GM23338 (cell line): ENCODE measurements around the gene AMBRA1. TPM values are rescaled to one million over a fixed set of nuclear protein-coding genes. Genes with fewer than 3 reads are reported as not detected.

ENCODE experiments used
- ATAC-seq: fragments of 200-7000 bp; cut with Tn5 transposase; 3 replicates; pipeline ENCODE4 v1.9.1; 2020
- DNase-seq: peaks from one replicate; pipeline ENCODE4 v3.0.0-alpha.2; 2015; ENCODE audit warnings: low spot score
- H2AFZ ChIP-seq: fragments of 200-600 bp; sonication (generic); 2 replicates; pipeline ENCODE4 v1.8.0; 2016; ENCODE audit warnings: antibody characterized with exemption, mild to moderate bottlenecking, moderate library complexity
- H3F3A ChIP-seq: fragments of 200-600 bp; sonication (generic); replicated peaks from 2 replicates; pipeline ENCODE4 v1.8.0; 2017; ENCODE audit warnings: antibody characterized with exemption, mixed run types, low read depth
- H3K27ac ChIP-seq: fragments of 200-600 bp; sonication (generic); 2 replicates; pipeline ENCODE4 v1.6.1; 2016; ENCODE audit warnings: low read depth
- H3K27me3 ChIP-seq: fragments of 200-600 bp; sonication (generic); 2 replicates; pipeline ENCODE4 v1.8.0; 2016; ENCODE audit warnings: mild to moderate bottlenecking, mixed run types, moderate library complexity; ENCODE audit not compliant: insufficient read depth
- H3K36me3 ChIP-seq: fragments of 200-600 bp; sonication (generic); 2 replicates; pipeline ENCODE4 v1.8.0; 2016; ENCODE audit warnings: mild to moderate bottlenecking; ENCODE audit not compliant: insufficient read depth
- H3K4me1 ChIP-seq: fragments of 200-600 bp; sonication (generic); 2 replicates; pipeline ENCODE4 v1.8.0; 2016; ENCODE audit warnings: mild to moderate bottlenecking, moderate library complexity; ENCODE audit not compliant: insufficient read depth
- H3K4me2 ChIP-seq: fragments of 200-600 bp; sonication (generic); 2 replicates; pipeline ENCODE4 v1.7.1; 2017; ENCODE audit warnings: mixed run types
- H3K4me3 ChIP-seq: fragments of 200-600 bp; sonication (generic); 2 replicates; pipeline ENCODE4 v1.6.1; 2016; ENCODE audit warnings: mixed run types
- H3K79me2 ChIP-seq: fragments of 200-600 bp; sonication (generic); replicated peaks from 2 replicates; pipeline ENCODE4 v1.8.0; 2017; ENCODE audit warnings: mild to moderate bottlenecking; ENCODE audit not compliant: insufficient read depth
- H3K9me2 ChIP-seq: fragments of 200-600 bp; sonication (generic); 2 replicates; pipeline ENCODE4 v1.8.0; 2017; ENCODE audit not compliant: insufficient read depth
- H4K20me1 ChIP-seq: fragments of 200-600 bp; sonication (generic); replicated peaks from 2 replicates; pipeline ENCODE4 v1.8.0; 2017; ENCODE audit warnings: mild to moderate bottlenecking; ENCODE audit not compliant: insufficient read depth
- H3K27ac Mint-ChIP-seq: 2 replicates; pipeline ENCODE4 v1.8.0; 2020; ENCODE audit warnings: inconsistent platforms, mild to moderate bottlenecking, moderate library complexity, mixed read lengths
- H3K27me3 Mint-ChIP-seq: 3 replicates; pipeline ENCODE4 v1.8.0; 2022; ENCODE audit warnings: low read depth, mild to moderate bottlenecking, moderate library complexity, mixed read lengths, inconsistent platforms; ENCODE audit not compliant: insufficient read depth, poor library complexity
- H3K36me3 Mint-ChIP-seq: 3 replicates; pipeline ENCODE4 v1.8.0; 2021; ENCODE audit warnings: low read depth, mild to moderate bottlenecking, inconsistent platforms, moderate library complexity, mixed read lengths
- H3K4me1 Mint-ChIP-seq: 3 replicates; pipeline ENCODE4 v1.8.0; 2020; ENCODE audit warnings: mild to moderate bottlenecking, inconsistent platforms, mixed read lengths
- H3K4me3 Mint-ChIP-seq: 3 replicates; pipeline ENCODE4 v1.8.0; 2021; ENCODE audit warnings: moderate library complexity, mild to moderate bottlenecking, inconsistent platforms, mixed read lengths
- H3K9me3 Mint-ChIP-seq: 3 replicates; pipeline ENCODE4 v1.8.0; 2020; ENCODE audit warnings: moderate library complexity, mild to moderate bottlenecking, inconsistent platforms, mixed read lengths
- CREB1 ChIP-seq: fragments of 250-450 bp; sonication (Bioruptor Pico); IDR thresholded peaks from 2 replicates; pipeline ENCODE4 v1.5.0; 2020; ENCODE audit warnings: low read depth, mild to moderate bottlenecking, moderate library complexity
- ETS1 ChIP-seq: IDR thresholded peaks from 2 replicates; pipeline ENCODE4 v1.6.1; 2016; ENCODE audit warnings: antibody characterized with exemption
- EZH2phosphoT487 ChIP-seq: fragments of 200-600 bp; sonication (generic); IDR thresholded peaks from one replicate; pipeline ENCODE4 v1.8.1; 2018; ENCODE audit warnings: antibody characterized with exemption; ENCODE audit not compliant: unreplicated experiment
- NANOG ChIP-seq: IDR thresholded peaks from 2 replicates; pipeline ENCODE4 v1.6.1; 2016; ENCODE audit warnings: antibody characterized with exemption, borderline replicate concordance
- STAT1 ChIP-seq: IDR thresholded peaks from one replicate; pipeline ENCODE4 v1.6.1; 2016; ENCODE audit warnings: antibody characterized with exemption; ENCODE audit not compliant: unreplicated experiment
- ZNF114 ChIP-seq: fragments of 250-450 bp; sonication (Bioruptor Pico); IDR thresholded peaks from 2 replicates; pipeline ENCODE4 v1.5.0; 2020; ENCODE audit warnings: mild to moderate bottlenecking, moderate library complexity
- ZNF331 ChIP-seq: fragments of 250-450 bp; sonication (Bioruptor Pico); IDR thresholded peaks from 2 replicates; pipeline ENCODE4 v1.5.0; 2020; ENCODE audit warnings: low read depth, mild to moderate bottlenecking, moderate library complexity
- polyA plus RNA-seq: library from polyadenylated mRNA; unstranded; fragments of >200 nt; fragmentation: Nextera tagmentation; extraction: Ambion mirVana; gene quantifications from 2 replicates; pipeline ENCODE4 v1.2.1, GENCODE V29; 2016
- total RNA-seq: library from RNA; depleted of rRNA; stranded (reverse); fragments of >200 nt; shearing (Covaris generic); gene quantifications from 2 replicates; pipeline ENCODE4 v1.2.3, GENCODE V29; 2014
- TF ChIP-seq, protein P1 (sequence below), 2 experiments: fragments of 200-600 bp in 1 of 2; sonication (generic) in 1 of 2; conservative IDR thresholded peaks; 2 replicates each; pipeline versions ENCODE4 v1.5.1 to v1.6.1; 2016 to 2017; ENCODE audit warnings: antibody characterized with exemption in 2 of 2, low read depth in 2 of 2, mild to moderate bottlenecking in 2 of 2, moderate library complexity in 1 of 2
- TF ChIP-seq, protein P2 (sequence below): fragments of 250-450 bp; sonication (Bioruptor Pico); IDR thresholded peaks from 2 replicates; pipeline ENCODE4 v1.5.0; 2020; ENCODE audit warnings: mild to moderate bottlenecking, moderate library complexity

AMBRA1 gene
- total and polyA plus RNA-seq, 2 experiments from 2014 or later, result 8.3 to 34.8 TPM

DNA sequence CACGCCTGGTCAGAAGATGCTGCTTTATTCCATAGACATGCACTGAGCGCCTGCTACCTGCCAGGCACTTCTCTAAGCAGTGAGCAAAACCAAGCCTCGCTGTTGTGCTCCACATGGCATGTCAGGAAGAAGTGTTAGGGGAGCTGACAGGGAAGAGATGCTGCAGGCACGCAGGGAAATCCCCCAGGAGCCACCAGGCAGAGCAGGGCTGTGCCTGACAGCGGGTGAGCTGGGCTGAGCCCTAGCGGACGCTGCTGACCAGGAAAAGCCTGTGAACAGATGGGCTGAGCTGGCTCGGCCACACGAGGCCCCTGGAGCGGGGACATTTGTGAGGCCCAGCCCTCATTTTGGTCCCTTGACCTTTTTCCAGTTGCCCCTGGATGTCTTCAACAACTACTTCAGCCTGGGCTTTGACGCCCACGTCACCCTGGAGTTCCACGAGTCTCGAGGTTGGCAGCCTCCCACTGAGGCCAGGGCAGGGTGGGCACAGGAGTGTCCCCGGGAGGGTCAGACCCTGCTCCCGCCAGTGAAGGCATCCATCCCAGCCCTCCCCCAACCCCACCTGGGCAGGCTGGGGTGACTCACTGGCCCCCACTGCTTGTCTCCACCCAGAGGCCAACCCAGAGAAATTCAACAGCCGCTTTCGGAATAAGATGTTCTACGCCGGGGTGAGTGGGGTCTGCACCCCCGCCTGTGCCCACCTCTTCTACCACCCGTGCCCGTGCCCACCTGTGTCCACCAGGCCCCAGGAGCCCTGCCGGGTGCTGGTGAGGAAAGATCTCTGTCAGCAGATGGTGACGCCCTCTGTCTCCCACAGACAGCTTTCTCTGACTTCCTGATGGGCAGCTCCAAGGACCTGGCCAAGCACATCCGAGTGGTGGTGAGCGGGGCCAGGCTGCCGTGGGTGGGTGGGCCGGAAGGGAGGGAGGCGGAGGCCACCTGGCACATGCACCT is 219.8 kb downstream of the AMBRA1 start:
- H3K4me2 ChIP-seq, result no peak overlapping the region
- Mint-ChIP-seq H3K4me1 (peaks cover 20% of the 10 kb centered on the region), H3K27ac (no peak overlapping the region)

More for the DNA sequence above, 219.8 kb downstream of the AMBRA1 start:
- Mint-ChIP-seq H3K36me3 (peaks cover 48% of the 10 kb centered on the region), H3K4me3 (no peak overlapping the region), H3K27me3 (peaks cover 6% of the 10 kb centered on the region), H3K9me3 (no peaks in the 10 kb centered on the region)
- DNase-seq (no peak), ATAC-seq (no peak)
- peaks cover 9% of the 10 kb centered on the region for H3K4me1 ChIP-seq
- H3K79me2 ChIP-seq, result no peaks in the 10 kb centered on the region
- peaks cover 21% of the 10 kb centered on the region for H3F3A ChIP-seq
- TF ChIP-seq NANOG (no peak), ETS1 (no peak), STAT1 (no peak), CREB1 (CRISPR knock-in tag) (no peak), ZNF114 (CRISPR knock-in tag) (no peak), EZH2phosphoT487 (no peak), ZNF331 (CRISPR knock-in tag) (no peak)
- TF ChIP-seq, protein P1, sequence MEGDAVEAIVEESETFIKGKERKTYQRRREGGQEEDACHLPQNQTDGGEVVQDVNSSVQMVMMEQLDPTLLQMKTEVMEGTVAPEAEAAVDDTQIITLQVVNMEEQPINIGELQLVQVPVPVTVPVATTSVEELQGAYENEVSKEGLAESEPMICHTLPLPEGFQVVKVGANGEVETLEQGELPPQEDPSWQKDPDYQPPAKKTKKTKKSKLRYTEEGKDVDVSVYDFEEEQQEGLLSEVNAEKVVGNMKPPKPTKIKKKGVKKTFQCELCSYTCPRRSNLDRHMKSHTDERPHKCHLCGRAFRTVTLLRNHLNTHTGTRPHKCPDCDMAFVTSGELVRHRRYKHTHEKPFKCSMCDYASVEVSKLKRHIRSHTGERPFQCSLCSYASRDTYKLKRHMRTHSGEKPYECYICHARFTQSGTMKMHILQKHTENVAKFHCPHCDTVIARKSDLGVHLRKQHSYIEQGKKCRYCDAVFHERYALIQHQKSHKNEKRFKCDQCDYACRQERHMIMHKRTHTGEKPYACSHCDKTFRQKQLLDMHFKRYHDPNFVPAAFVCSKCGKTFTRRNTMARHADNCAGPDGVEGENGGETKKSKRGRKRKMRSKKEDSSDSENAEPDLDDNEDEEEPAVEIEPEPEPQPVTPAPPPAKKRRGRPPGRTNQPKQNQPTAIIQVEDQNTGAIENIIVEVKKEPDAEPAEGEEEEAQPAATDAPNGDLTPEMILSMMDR (conservative IDR thresholded peaks at IDR 0.05; ENCODE audit: low read depth in 2 of 2), result no peak
- TF ChIP-seq, protein P2, sequence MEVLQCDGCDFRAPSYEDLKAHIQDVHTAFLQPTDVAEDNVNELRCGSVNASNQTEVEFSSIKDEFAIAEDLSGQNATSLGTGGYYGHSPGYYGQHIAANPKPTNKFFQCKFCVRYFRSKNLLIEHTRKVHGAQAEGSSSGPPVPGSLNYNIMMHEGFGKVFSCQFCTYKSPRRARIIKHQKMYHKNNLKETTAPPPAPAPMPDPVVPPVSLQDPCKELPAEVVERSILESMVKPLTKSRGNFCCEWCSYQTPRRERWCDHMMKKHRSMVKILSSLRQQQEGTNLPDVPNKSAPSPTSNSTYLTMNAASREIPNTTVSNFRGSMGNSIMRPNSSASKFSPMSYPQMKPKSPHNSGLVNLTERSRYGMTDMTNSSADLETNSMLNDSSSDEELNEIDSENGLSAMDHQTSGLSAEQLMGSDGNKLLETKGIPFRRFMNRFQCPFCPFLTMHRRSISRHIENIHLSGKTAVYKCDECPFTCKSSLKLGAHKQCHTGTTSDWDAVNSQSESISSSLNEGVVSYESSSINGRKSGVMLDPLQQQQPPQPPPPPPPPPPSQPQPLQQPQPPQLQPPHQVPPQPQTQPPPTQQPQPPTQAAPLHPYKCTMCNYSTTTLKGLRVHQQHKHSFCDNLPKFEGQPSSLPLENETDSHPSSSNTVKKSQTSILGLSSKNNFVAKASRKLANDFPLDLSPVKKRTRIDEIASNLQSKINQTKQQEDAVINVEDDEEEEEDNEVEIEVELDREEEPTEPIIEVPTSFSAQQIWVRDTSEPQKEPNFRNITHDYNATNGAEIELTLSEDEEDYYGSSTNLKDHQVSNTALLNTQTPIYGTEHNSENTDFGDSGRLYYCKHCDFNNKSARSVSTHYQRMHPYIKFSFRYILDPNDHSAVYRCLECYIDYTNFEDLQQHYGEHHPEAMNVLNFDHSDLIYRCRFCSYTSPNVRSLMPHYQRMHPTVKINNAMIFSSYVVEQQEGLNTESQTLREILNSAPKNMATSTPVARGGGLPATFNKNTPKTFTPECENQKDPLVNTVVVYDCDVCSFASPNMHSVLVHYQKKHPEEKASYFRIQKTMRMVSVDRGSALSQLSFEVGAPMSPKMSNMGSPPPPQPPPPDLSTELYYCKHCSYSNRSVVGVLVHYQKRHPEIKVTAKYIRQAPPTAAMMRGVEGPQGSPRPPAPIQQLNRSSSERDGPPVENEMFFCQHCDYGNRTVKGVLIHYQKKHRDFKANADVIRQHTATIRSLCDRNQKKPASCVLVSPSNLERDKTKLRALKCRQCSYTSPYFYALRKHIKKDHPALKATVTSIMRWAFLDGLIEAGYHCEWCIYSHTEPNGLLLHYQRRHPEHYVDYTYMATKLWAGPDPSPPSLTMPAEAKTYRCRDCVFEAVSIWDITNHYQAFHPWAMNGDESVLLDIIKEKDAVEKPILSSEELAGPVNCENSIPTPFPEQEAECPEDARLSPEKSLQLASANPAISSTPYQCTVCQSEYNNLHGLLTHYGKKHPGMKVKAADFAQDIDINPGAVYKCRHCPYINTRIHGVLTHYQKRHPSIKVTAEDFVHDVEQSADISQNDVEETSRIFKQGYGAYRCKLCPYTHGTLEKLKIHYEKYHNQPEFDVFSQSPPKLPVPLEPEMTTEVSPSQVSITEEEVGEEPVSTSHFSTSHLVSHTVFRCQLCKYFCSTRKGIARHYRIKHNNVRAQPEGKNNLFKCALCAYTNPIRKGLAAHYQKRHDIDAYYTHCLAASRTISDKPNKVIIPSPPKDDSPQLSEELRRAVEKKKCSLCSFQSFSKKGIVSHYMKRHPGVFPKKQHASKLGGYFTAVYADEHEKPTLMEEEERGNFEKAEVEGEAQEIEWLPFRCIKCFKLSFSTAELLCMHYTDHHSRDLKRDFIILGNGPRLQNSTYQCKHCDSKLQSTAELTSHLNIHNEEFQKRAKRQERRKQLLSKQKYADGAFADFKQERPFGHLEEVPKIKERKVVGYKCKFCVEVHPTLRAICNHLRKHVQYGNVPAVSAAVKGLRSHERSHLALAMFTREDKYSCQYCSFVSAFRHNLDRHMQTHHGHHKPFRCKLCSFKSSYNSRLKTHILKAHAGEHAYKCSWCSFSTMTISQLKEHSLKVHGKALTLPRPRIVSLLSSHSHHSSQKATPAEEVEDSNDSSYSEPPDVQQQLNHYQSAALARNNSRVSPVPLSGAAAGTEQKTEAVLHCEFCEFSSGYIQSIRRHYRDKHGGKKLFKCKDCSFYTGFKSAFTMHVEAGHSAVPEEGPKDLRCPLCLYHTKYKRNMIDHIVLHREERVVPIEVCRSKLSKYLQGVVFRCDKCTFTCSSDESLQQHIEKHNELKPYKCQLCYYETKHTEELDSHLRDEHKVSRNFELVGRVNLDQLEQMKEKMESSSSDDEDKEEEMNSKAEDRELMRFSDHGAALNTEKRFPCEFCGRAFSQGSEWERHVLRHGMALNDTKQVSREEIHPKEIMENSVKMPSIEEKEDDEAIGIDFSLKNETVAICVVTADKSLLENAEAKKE (CRISPR knock-in tag), result no peak
- H3K4me3 ChIP-seq, result no peak overlapping the region
- H3K27me3 ChIP-seq, result no peaks in the 10 kb centered on the region
- H3K27ac ChIP-seq, result no peak overlapping the region
- H4K20me1 ChIP-seq, result peaks cover 4% of the 10 kb centered on the region; the same call in 1 of the 2 replicates
- no peaks in the 10 kb centered on the region; the same call in 1 of the 2 replicates for H3K36me3 ChIP-seq
- no peaks in the 10 kb centered on the region for H3K9me2 ChIP-seq
- H2AFZ ChIP-seq, result no peak overlapping the region
